ENCODE data around the gene SEPTIN7. TPM values are rescaled to one million over a fixed set of nuclear protein-coding genes. Genes with fewer than 3 reads are reported as not detected.

Gene SEPTIN7
- total RNA-seq, 1 experiment from 2014 or later, result 292 TPM

DNA sequence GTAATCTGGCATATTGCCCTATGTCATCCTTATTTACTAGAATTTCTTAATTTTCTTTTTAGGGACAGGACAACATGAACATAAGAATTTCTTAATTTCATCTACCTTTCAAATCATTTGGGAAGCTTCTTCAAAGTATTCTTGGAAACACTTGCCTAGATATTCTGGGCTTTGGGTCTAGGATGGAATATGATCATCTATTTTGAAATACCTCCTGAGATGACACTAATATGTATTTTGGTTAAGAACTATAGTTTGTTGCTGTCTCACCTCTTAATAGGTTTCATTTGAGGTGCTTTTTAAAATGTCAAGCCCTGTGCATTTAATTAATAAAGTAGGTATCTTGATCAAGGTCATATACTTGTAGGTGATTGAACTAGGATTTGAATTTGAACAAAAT lies 49.1 kb downstream of the SEPTIN7 start:
- no peaks in the 10 kb centered on the region for H3K27me3 ChIP-seq (ENCODE audit: control insufficient read depth, insufficient read depth, low read length)
- H3K4me1 ChIP-seq (ENCODE audit: control insufficient read depth, insufficient read depth, low read length), result peaks cover 3% of the 10 kb centered on the region; the same call in 1 of the 2 replicates
- DNase-seq (ENCODE audit: low read depth, low spot score) (no peak), ATAC-seq (no peak)
- intact Hi-C loops (cut with micrococcal nuclease; ENCODE audit: unreplicated experiment) (no loop called here), in situ Hi-C loops (cut with HindIII; ENCODE audit: low pct_unique_long_range_greater_than_20kb, low sequenced_read_pairs) (no loop called here)
- H3K27ac ChIP-seq (ENCODE audit: low read length), result no peak overlapping the region
- H3K36me3 ChIP-seq (ENCODE audit: control insufficient read depth, insufficient read depth, low read length), result peaks cover 4% of the 10 kb centered on the region
- H3K4me3 ChIP-seq (ENCODE audit: low read depth in 2 of 2, low read length in 2 of 2), result no peak overlapping the region
- CTCF ChIA-PET, result no interaction called here
- POLR2A ChIA-PET, result no interaction called here
- no TSS peak for BruUV-seq (replicated peaks)
- TF ChIP-seq SIN3A (IDR thresholded peaks at IDR 0.05; ENCODE audit: borderline replicate concordance, insufficient read depth, low read depth, low read length) (no peak), TCF7L2 (IDR thresholded peaks at IDR 0.05; ENCODE audit: low read depth, low read length) (no peak), POLR2AphosphoS5 (IDR thresholded peaks at IDR 0.05; ENCODE audit: low read depth, low read length) (no peak)
- TF ChIP-seq, protein P1, sequence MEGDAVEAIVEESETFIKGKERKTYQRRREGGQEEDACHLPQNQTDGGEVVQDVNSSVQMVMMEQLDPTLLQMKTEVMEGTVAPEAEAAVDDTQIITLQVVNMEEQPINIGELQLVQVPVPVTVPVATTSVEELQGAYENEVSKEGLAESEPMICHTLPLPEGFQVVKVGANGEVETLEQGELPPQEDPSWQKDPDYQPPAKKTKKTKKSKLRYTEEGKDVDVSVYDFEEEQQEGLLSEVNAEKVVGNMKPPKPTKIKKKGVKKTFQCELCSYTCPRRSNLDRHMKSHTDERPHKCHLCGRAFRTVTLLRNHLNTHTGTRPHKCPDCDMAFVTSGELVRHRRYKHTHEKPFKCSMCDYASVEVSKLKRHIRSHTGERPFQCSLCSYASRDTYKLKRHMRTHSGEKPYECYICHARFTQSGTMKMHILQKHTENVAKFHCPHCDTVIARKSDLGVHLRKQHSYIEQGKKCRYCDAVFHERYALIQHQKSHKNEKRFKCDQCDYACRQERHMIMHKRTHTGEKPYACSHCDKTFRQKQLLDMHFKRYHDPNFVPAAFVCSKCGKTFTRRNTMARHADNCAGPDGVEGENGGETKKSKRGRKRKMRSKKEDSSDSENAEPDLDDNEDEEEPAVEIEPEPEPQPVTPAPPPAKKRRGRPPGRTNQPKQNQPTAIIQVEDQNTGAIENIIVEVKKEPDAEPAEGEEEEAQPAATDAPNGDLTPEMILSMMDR (IDR thresholded peaks at IDR 0.05), result no peak
- TF ChIP-seq, protein P2, sequence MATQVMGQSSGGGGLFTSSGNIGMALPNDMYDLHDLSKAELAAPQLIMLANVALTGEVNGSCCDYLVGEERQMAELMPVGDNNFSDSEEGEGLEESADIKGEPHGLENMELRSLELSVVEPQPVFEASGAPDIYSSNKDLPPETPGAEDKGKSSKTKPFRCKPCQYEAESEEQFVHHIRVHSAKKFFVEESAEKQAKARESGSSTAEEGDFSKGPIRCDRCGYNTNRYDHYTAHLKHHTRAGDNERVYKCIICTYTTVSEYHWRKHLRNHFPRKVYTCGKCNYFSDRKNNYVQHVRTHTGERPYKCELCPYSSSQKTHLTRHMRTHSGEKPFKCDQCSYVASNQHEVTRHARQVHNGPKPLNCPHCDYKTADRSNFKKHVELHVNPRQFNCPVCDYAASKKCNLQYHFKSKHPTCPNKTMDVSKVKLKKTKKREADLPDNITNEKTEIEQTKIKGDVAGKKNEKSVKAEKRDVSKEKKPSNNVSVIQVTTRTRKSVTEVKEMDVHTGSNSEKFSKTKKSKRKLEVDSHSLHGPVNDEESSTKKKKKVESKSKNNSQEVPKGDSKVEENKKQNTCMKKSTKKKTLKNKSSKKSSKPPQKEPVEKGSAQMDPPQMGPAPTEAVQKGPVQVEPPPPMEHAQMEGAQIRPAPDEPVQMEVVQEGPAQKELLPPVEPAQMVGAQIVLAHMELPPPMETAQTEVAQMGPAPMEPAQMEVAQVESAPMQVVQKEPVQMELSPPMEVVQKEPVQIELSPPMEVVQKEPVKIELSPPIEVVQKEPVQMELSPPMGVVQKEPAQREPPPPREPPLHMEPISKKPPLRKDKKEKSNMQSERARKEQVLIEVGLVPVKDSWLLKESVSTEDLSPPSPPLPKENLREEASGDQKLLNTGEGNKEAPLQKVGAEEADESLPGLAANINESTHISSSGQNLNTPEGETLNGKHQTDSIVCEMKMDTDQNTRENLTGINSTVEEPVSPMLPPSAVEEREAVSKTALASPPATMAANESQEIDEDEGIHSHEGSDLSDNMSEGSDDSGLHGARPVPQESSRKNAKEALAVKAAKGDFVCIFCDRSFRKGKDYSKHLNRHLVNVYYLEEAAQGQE (IDR thresholded peaks at IDR 0.05; ENCODE audit: insufficient read depth in 1 of 2, low read depth in 2 of 2, low read length in 1 of 2), result no peak
- peaks cover under 1% of the 10 kb centered on the region; the same call in 1 of the 2 replicates for H3K9me3 ChIP-seq (ENCODE audit: control insufficient read depth, insufficient read depth, low read depth, low read length)

Other genes starting within 250 kb of the SEPTIN7 start
- gene HERPUD2, start 105.9 kb upstream of the SEPTIN7 start, total RNA-seq (2021; ENCODE audit: unreplicated experiment), result 36.4 TPM